ENCODE results near the gene IFFO2.
A peak's percentile ranks its signal among the peaks of the same experiment; 100 is the strongest.

IFFO2 gene

GRCh38 chr1:18957532-18958300, 1.2 kb upstream of the IFFO2 start:
- H3K9me3 ChIP-seq (ENCODE audit: insufficient read depth, low read depth, low read length) = peaks cover 5% of the 10 kb centered on the region
- H3K18ac ChIP-seq (ENCODE audit: low read length) = no peak overlapping the region
- no peak overlapping the region for H3K9ac ChIP-seq (ENCODE audit: low read length)
- no peak overlapping the region for H4K12ac ChIP-seq (ENCODE audit: low read depth, low read length)
- no peak overlapping the region for H2AK5ac ChIP-seq (ENCODE audit: low read length)
- peak overlapping the region; percentile 88 for H3K4me2 ChIP-seq (ENCODE audit: low read length)
- no peak for DNase-seq
- H3K36me3 ChIP-seq (ENCODE audit: control insufficient read depth in 1 of 2, insufficient read depth in 2 of 2, low read length in 2 of 2) = peaks cover 0 to 5% of the 10 kb centered on the region in 2 experiments
- no peak overlapping the region for H4K8ac ChIP-seq (ENCODE audit: low read depth, low read length)
- no peak overlapping the region for H3K4ac ChIP-seq (ENCODE audit: low read depth, low read length)
- H3K23ac ChIP-seq (ENCODE audit: low read length) = no peak overlapping the region
- H3K4me3 ChIP-seq (ENCODE audit: low read depth, low read length) = no peak overlapping the region
- peaks cover 14% of the 10 kb centered on the region for H3K79me2 ChIP-seq (ENCODE audit: control insufficient read depth, insufficient read depth, low read length, poor library complexity)
- H3K27me3 ChIP-seq (ENCODE audit: insufficient read depth, low read length) = peaks cover 2% of the 10 kb centered on the region
- H2BK12ac ChIP-seq (ENCODE audit: low read length) = no peak overlapping the region
- H3K4me1 ChIP-seq (ENCODE audit: control insufficient read depth in 1 of 2, insufficient read depth in 2 of 2, low read length in 2 of 2) = peaks cover 16 to 18% of the 10 kb centered on the region in 2 experiments
- peaks cover 14% of the 10 kb centered on the region for H3K79me1 ChIP-seq (ENCODE audit: low read length)
- no peak overlapping the region for H2AFZ ChIP-seq (ENCODE audit: insufficient read depth, low read length, poor library complexity)
- H2BK120ac ChIP-seq (ENCODE audit: insufficient read depth, low read length, poor library complexity) = no peak overlapping the region
- WGBS (ENCODE audit: extremely low coverage, insufficient coverage, insufficient read length) = no CpG with 5 or more reads among the region's 17 CpGs
- H4K91ac ChIP-seq (ENCODE audit: low read depth, low read length) = no peak overlapping the region
- no peak overlapping the region for H2BK5ac ChIP-seq (ENCODE audit: low read depth, low read length, poor library complexity)
- H3K27ac ChIP-seq (ENCODE audit: low read depth, low read length) = no peak overlapping the region
- no peak overlapping the region for H3K14ac ChIP-seq (ENCODE audit: low read length)

GRCh38 chr1:18957136-18957521, 653 bp upstream of the IFFO2 start:
- Histone ChIP-seq H2AK5ac (ENCODE audit: low read length) (no peak overlapping the region), H2BK5ac (ENCODE audit: low read depth, low read length, poor library complexity) (peak overlapping the region; percentile 15), H3K4me2 (ENCODE audit: low read length) (peak overlapping the region; percentile 88), H3K14ac (ENCODE audit: low read length) (peak overlapping the region; percentile 41), H2BK12ac (ENCODE audit: low read length) (peak overlapping the region; percentile 33), H4K8ac (ENCODE audit: low read depth, low read length) (peak overlapping the region; percentile 78), H3K23ac (ENCODE audit: low read length) (no peak overlapping the region), H3K18ac (ENCODE audit: low read length) (peak overlapping the region; percentile 43), H3K36me3 (ENCODE audit: control insufficient read depth in 1 of 2, insufficient read depth in 2 of 2, low read length in 2 of 2) (peaks cover 0 to 5% of the 10 kb centered on the region in 2 experiments), H4K91ac (ENCODE audit: low read depth, low read length) (peak overlapping the region; percentile 56), H2BK120ac (ENCODE audit: insufficient read depth, low read length, poor library complexity) (peak overlapping the region; percentile 62), H3K9ac (ENCODE audit: low read length) (peak overlapping the region; percentile 49), H2AFZ (ENCODE audit: insufficient read depth, low read length, poor library complexity) (peak overlapping the region; percentile 87), H3K4ac (ENCODE audit: low read depth, low read length) (no peak overlapping the region), H3K4me1 (ENCODE audit: control insufficient read depth in 1 of 2, insufficient read depth in 2 of 2, low read length in 2 of 2) (peaks cover 16 to 18% of the 10 kb centered on the region in 2 experiments), H4K12ac (ENCODE audit: low read depth, low read length) (no peak overlapping the region), H3K9me3 (ENCODE audit: insufficient read depth, low read depth, low read length) (peaks cover 5% of the 10 kb centered on the region), H3K79me2 (ENCODE audit: control insufficient read depth, insufficient read depth, low read length, poor library complexity) (peaks cover 14% of the 10 kb centered on the region), H3K27ac (ENCODE audit: low read depth, low read length) (no peak overlapping the region), H3K4me3 (ENCODE audit: low read depth, low read length) (peak overlapping the region; percentile 70), H3K79me1 (ENCODE audit: low read length) (peaks cover 14% of the 10 kb centered on the region), H3K27me3 (ENCODE audit: insufficient read depth, low read length) (peaks cover 2% of the 10 kb centered on the region)
- no CpG with 5 or more reads among the region's 27 CpGs for WGBS (ENCODE audit: extremely low coverage, insufficient coverage, insufficient read length)
- no peak for DNase-seq

GRCh38 chr1:18955441-18956192, 859 bp downstream of the IFFO2 start:
- no CpG with 5 or more reads among the region's 90 CpGs for WGBS (ENCODE audit: extremely low coverage, insufficient coverage, insufficient read length)
- no peak overlapping the region for H4K8ac ChIP-seq (ENCODE audit: low read depth, low read length)
- no peak overlapping the region for H4K12ac ChIP-seq (ENCODE audit: low read depth, low read length)
- H3K4ac ChIP-seq (ENCODE audit: low read depth, low read length) = peak overlapping the region; percentile 66
- no peak overlapping the region for H2BK12ac ChIP-seq (ENCODE audit: low read length)
- H3K23ac ChIP-seq (ENCODE audit: low read length) = peak overlapping the region; percentile 78
- H3K18ac ChIP-seq (ENCODE audit: low read length) = peak overlapping the region; percentile 92
- H3K4me3 ChIP-seq (ENCODE audit: low read depth, low read length) = peak overlapping the region; percentile 93
- peak overlapping the region; percentile 25 for H4K91ac ChIP-seq (ENCODE audit: low read depth, low read length)
- peak; percentile 58 to 66 for DNase-seq
- peak overlapping the region; percentile 78 for H3K4me2 ChIP-seq (ENCODE audit: low read length)
- H3K36me3 ChIP-seq (ENCODE audit: control insufficient read depth in 1 of 2, insufficient read depth in 2 of 2, low read length in 2 of 2) = peaks cover 0 to 5% of the 10 kb centered on the region in 2 experiments
- no peak overlapping the region for H2BK120ac ChIP-seq (ENCODE audit: insufficient read depth, low read length, poor library complexity)
- peak overlapping the region; percentile 8 for H2BK5ac ChIP-seq (ENCODE audit: low read depth, low read length, poor library complexity)
- no peak overlapping the region for H3K27ac ChIP-seq (ENCODE audit: low read depth, low read length)
- peaks cover 14% of the 10 kb centered on the region for H3K79me1 ChIP-seq (ENCODE audit: low read length)
- H3K9me3 ChIP-seq (ENCODE audit: insufficient read depth, low read depth, low read length) = peaks cover 5% of the 10 kb centered on the region
- H3K9ac ChIP-seq (ENCODE audit: low read length) = peak overlapping the region; percentile 94
- H2AFZ ChIP-seq (ENCODE audit: insufficient read depth, low read length, poor library complexity) = no peak overlapping the region
- H2AK5ac ChIP-seq (ENCODE audit: low read length) = no peak overlapping the region
- peaks cover 30% of the 10 kb centered on the region in 2 experiments for H3K4me1 ChIP-seq (ENCODE audit: control insufficient read depth in 1 of 2, insufficient read depth in 2 of 2, low read length in 2 of 2)
- H3K27me3 ChIP-seq (ENCODE audit: insufficient read depth, low read length) = peaks cover 2% of the 10 kb centered on the region
- H3K14ac ChIP-seq (ENCODE audit: low read length) = peak overlapping the region; percentile 31
- peaks cover 14% of the 10 kb centered on the region for H3K79me2 ChIP-seq (ENCODE audit: control insufficient read depth, insufficient read depth, low read length, poor library complexity)

GRCh38 chr1:18955131-18955440, 1.4 kb downstream of the IFFO2 start:
- Histone ChIP-seq H3K79me2 (ENCODE audit: control insufficient read depth, insufficient read depth, low read length, poor library complexity) (peaks cover 16% of the 10 kb centered on the region), H4K8ac (ENCODE audit: low read depth, low read length) (no peak overlapping the region), H2AFZ (ENCODE audit: insufficient read depth, low read length, poor library complexity) (no peak overlapping the region), H3K18ac (ENCODE audit: low read length) (peak overlapping the region; percentile 92), H2BK120ac (ENCODE audit: insufficient read depth, low read length, poor library complexity) (no peak overlapping the region), H3K27me3 (ENCODE audit: insufficient read depth, low read length) (peaks cover 2% of the 10 kb centered on the region), H3K4me3 (ENCODE audit: low read depth, low read length) (peak overlapping the region; percentile 93), H2AK5ac (ENCODE audit: low read length) (no peak overlapping the region), H3K4me2 (ENCODE audit: low read length) (peak overlapping the region; percentile 78), H2BK5ac (ENCODE audit: low read depth, low read length, poor library complexity) (no peak overlapping the region), H4K12ac (ENCODE audit: low read depth, low read length) (no peak overlapping the region), H3K9ac (ENCODE audit: low read length) (no peak overlapping the region), H3K4ac (ENCODE audit: low read depth, low read length) (peak overlapping the region; percentile 66), H3K23ac (ENCODE audit: low read length) (no peak overlapping the region), H2BK12ac (ENCODE audit: low read length) (no peak overlapping the region), H3K14ac (ENCODE audit: low read length) (peak overlapping the region; percentile 31), H3K36me3 (ENCODE audit: control insufficient read depth in 1 of 2, insufficient read depth in 2 of 2, low read length in 2 of 2) (peaks cover 0 to 5% of the 10 kb centered on the region in 2 experiments), H3K27ac (ENCODE audit: low read depth, low read length) (peak overlapping the region; percentile 35), H3K4me1 (ENCODE audit: control insufficient read depth in 1 of 2, insufficient read depth in 2 of 2, low read length in 2 of 2) (peaks cover 34 to 36% of the 10 kb centered on the region in 2 experiments), H3K9me3 (ENCODE audit: insufficient read depth, low read depth, low read length) (peaks cover 5% of the 10 kb centered on the region), H4K91ac (ENCODE audit: low read depth, low read length) (no peak overlapping the region), H3K79me1 (ENCODE audit: low read length) (peaks cover 20% of the 10 kb centered on the region)
- peak; percentile 47 to 77 for DNase-seq
- WGBS (ENCODE audit: extremely low coverage, insufficient coverage, insufficient read length) = no CpG with 5 or more reads among the region's 6 CpGs

Measured in trophoblast cell (in vitro differentiated cells and primary cell).